Breast epithelium (tissue), 4 donors: ENCODE results near the gene BRSK1. TPM values are rescaled to one million over a fixed set of nuclear protein-coding genes. Genes with fewer than 3 reads are reported as not detected.

Source experiments
- DNase-seq, 2 donors: peaks; one replicate each; pipeline ENCODE4 v3.0.0-alpha.2; 2019; ENCODE audit warnings: low spot score in 2 of 2
- H3K27ac ChIP-seq, 2 donors: fragments of 200-600 bp; sonication (generic) in 1 of 2; one replicate each; pipeline ENCODE4 v1.5.1; 2016 to 2019; ENCODE audit warnings: mild to moderate bottlenecking in 1 of 2
- H3K27me3 ChIP-seq, 2 donors: fragments of 200-600 bp; sonication (generic) in 1 of 2; one replicate each; pipeline versions ENCODE4 v1.5.1 to v1.6.0; 2017 to 2019; ENCODE audit warnings: control low read depth in 1 of 2, mild to moderate bottlenecking in 1 of 2
- H3K36me3 ChIP-seq: fragments of 200-600 bp; one replicate; pipeline ENCODE4 v1.5.1; 2019
- H3K4me1 ChIP-seq, 2 donors: fragments of 200-600 bp; sonication (generic); one replicate each; pipeline ENCODE4 v1.5.1; 2016 to 2019; ENCODE audit warnings: control low read depth in 1 of 2
- H3K4me3 ChIP-seq, 3 donors: fragments of 200-600 bp; sonication (generic); 1 replicate in 2 of 3; 2 replicates in 1 of 3; pipeline ENCODE4 v1.5.1; 2016 to 2019; ENCODE audit warnings: mild to moderate bottlenecking in 3 of 3, moderate library complexity in 2 of 3
- H3K9me3 ChIP-seq, 2 donors: fragments of 200-600 bp; sonication (generic) in 1 of 2; one replicate each; pipeline ENCODE4 v1.5.1; 2016 to 2019; ENCODE audit warnings: control low read depth in 1 of 2
- POLR2A ChIP-seq: fragments of 450-650 bp; IDR thresholded peaks from one replicate; pipeline ENCODE4 v1.6.1; 2016; ENCODE audit warnings: antibody characterized with exemption, mild to moderate bottlenecking, moderate library complexity
- POLR2AphosphoS5 ChIP-seq, 3 donors: sonication (generic); formaldehyde crosslinking; IDR thresholded peaks; one replicate each; pipeline ENCODE4 v1.6.1; 2017; ENCODE audit warnings: antibody characterized with exemption in 3 of 3
- intact Hi-C: fragments of 100-400 bp; cut with DNase I; formaldehyde crosslinking; loops from one replicate; pipeline ENCODE4 v1.15.1; 2023; ENCODE audit warnings: low total_unique reads
- total RNA-seq, 3 donors: library from RNA; depleted of rRNA; stranded (reverse); fragments of >200 nt; gene quantifications; one replicate each; pipeline ENCODE4 v1.1.0, GENCODE V29; 2016
- TF ChIP-seq, protein P1 (sequence below), 3 donors: fragments of 450-650 bp; IDR thresholded peaks; one replicate each; pipeline ENCODE4 v1.5.1; 2016 to 2017; ENCODE audit warnings: antibody characterized with exemption in 3 of 3, mild to moderate bottlenecking in 3 of 3, moderate library complexity in 3 of 3

BRSK1 gene
- total RNA-seq, 3 donors from 2014 or later, result 2.5 to 4.6 TPM; not detected in 1

DNA sequence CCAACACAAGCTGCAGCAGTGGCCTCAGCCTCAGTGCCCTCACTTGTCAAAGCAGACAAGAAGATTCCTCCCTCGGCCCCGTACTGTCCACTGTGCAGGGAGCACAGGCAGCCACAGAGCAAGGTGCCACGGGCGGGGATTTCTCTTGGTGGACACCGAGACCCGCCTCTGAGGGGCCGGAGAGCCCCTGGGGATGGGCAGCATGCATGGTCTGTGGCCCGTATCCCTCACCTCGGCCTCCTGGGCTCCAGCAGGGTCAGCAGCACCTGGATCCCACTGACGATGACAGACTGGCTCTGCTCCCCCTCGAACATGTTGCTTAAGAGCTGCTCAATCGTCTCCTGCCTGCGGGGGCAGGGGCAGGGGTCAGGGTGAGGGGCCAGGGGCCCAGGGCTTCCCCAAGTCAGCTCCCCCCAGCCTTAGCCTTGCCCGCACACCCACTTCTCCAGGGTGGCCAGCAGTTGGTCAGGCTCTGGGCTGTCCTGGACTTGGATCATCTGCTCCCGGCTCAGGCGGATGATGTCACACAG, 41.8 kb upstream of the BRSK1 start:
- H3K27ac ChIP-seq, result no peak overlapping the region
- intact Hi-C loops, result loop anchor here (5.0 kb wide), 1 partner anchor 95 kb away; the partner anchor contains the start of gene TNNT1
- no peaks in the 10 kb centered on the region for H3K4me1 ChIP-seq
- TF ChIP-seq, protein P1, sequence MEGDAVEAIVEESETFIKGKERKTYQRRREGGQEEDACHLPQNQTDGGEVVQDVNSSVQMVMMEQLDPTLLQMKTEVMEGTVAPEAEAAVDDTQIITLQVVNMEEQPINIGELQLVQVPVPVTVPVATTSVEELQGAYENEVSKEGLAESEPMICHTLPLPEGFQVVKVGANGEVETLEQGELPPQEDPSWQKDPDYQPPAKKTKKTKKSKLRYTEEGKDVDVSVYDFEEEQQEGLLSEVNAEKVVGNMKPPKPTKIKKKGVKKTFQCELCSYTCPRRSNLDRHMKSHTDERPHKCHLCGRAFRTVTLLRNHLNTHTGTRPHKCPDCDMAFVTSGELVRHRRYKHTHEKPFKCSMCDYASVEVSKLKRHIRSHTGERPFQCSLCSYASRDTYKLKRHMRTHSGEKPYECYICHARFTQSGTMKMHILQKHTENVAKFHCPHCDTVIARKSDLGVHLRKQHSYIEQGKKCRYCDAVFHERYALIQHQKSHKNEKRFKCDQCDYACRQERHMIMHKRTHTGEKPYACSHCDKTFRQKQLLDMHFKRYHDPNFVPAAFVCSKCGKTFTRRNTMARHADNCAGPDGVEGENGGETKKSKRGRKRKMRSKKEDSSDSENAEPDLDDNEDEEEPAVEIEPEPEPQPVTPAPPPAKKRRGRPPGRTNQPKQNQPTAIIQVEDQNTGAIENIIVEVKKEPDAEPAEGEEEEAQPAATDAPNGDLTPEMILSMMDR (IDR thresholded peaks at IDR 0.05), result no peak
- TF ChIP-seq POLR2A (no peak), POLR2AphosphoS5 (IDR thresholded peaks at IDR 0.05) (no peak)
- DNase-seq, result no peak
- H3K9me3 ChIP-seq, result no peaks in the 10 kb centered on the region
- no peak overlapping the region for H3K4me3 ChIP-seq
- peaks cover 10% of the 10 kb centered on the region for H3K36me3 ChIP-seq
- no peaks in the 10 kb centered on the region for H3K27me3 ChIP-seq

DNA sequence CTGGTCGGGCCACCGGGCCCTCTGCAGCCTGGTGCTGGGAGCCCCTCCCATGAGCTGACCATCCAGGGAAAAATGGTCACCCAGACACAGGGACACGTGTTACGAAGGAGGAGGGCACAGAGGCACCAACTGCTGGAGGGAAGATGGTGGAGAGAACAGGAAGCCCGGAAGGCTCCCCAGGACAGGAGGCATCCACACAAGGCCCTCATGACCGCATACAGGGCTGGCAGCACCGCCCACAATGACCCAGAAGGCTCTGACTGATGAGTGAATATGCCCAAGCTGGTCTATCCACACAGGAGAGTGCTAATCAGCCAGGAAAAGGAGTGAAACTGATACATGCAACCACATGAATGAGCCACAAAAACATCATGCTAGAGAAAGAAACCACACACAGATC, 41.3 kb upstream of the BRSK1 start:
- Histone ChIP-seq H3K4me3 (no peak overlapping the region), H3K27me3 (no peaks in the 10 kb centered on the region), H3K36me3 (peaks cover 10% of the 10 kb centered on the region), H3K9me3 (no peaks in the 10 kb centered on the region), H3K27ac (no peak overlapping the region), H3K4me1 (no peaks in the 10 kb centered on the region)
- no peak for TF ChIP-seq POLR2AphosphoS5 (IDR thresholded peaks at IDR 0.05)
- TF ChIP-seq, protein P1 (IDR thresholded peaks at IDR 0.05), result no peak
- TF ChIP-seq POLR2A, result no peak
- intact Hi-C loops, result loop anchor here (5.0 kb wide), 1 partner anchor 95 kb away; the partner anchor contains the start of gene TNNT1
- DNase-seq, result no peak

DNA sequence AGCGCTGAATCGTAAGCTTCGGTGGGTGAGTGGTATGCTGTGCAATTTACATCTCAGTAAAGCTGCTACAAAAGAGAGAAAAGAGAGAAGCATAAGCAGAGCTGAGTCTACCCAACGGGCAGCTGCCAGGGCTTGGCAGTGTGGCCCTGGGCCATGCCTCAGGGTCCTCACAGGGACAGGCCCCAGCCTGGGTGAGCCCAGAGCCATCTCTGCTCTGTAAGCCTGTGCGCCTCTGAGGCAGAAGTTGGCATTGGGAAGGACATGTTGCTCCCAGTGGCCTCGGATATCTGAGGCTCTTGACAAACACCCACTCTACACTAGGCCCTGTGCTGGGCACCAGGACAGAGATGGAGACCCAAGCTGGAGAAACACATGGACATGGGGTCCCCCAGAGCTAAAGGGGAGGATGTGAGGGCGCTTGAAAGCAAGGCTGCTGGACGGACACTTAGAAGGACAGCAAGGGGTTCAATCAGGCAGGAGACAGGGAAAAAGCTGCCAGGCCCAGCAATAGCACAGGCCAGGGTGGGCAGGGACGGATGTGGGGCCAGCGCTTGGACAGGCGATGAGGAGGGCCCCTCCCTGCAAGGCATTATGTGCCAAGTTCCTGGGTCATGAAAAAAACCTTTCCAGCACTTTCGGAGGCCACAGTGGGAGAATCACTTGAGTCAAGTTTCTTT, 39.7 kb upstream of the BRSK1 start:
- Histone ChIP-seq H3K9me3 (no peaks in the 10 kb centered on the region), H3K4me1 (peaks cover 0 to 9% of the 10 kb centered on the region in 2 donors), H3K27me3 (no peaks in the 10 kb centered on the region), H3K27ac (no peak overlapping the region), H3K4me3 (no peak overlapping the region), H3K36me3 (peaks cover 10% of the 10 kb centered on the region)
- no peak for DNase-seq
- TF ChIP-seq, protein P1 (IDR thresholded peaks at IDR 0.05), result no peak
- intact Hi-C loops, result loop anchor here (5.0 kb wide), 1 partner anchor 97 kb away; the partner anchor contains the start of gene TNNT1

DNA sequence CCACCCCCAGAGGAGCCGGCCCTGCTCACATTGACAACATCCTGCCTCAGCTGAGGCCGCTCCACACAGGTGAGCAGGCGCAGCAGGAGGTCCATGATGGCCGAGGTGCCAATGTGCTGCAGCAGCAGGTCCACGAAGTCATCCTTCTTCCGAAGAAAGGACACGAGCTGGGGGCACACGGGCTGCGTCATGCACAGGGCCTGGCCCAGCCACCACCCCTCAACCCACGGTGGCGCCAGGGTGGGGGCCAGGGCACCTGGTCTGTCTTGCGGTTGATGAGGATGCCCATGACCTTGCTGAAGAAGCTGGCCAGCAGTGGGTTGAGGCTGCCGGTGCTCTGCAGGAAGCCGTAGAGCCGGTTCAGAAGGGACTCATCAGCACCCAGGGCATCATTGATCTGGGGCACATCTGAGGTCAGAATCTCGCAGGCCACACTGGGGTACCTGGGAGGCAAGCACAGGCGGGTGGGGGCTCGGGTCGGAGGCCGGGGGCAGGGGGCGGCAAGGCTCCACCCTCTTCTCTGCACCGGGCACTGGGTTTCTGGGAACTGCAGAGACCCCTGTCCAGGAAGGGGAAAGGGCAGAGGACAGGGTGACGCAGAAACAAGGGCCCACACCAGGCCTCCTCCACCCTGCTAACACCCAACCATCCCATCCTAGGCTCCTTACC, 38.4 kb upstream of the BRSK1 start:
- peaks cover 10% of the 10 kb centered on the region for H3K36me3 ChIP-seq
- no peak for DNase-seq

More for the DNA sequence above, 38.4 kb upstream of the BRSK1 start:
- peaks cover 0 to 9% of the 10 kb centered on the region in 2 donors for H3K4me1 ChIP-seq
- H3K4me3 ChIP-seq, result no peak overlapping the region
- no peaks in the 10 kb centered on the region for H3K27me3 ChIP-seq
- no peaks in the 10 kb centered on the region for H3K9me3 ChIP-seq
- TF ChIP-seq POLR2AphosphoS5 (IDR thresholded peaks at IDR 0.05) (no peak), POLR2A (no peak)
- TF ChIP-seq, protein P1 (IDR thresholded peaks at IDR 0.05), result no peak
- H3K27ac ChIP-seq, result no peak overlapping the region
- intact Hi-C loops, result no loop called here
